Pons (tissue), 1 donor: ENCODE results near the gene GDE1.

Source experiments
- DNase-seq: peaks from one replicate; pipeline ENCODE4 v3.0.0-alpha.2; 2016; ENCODE audit warnings: low spot score

The GDE1 gene

DNA sequence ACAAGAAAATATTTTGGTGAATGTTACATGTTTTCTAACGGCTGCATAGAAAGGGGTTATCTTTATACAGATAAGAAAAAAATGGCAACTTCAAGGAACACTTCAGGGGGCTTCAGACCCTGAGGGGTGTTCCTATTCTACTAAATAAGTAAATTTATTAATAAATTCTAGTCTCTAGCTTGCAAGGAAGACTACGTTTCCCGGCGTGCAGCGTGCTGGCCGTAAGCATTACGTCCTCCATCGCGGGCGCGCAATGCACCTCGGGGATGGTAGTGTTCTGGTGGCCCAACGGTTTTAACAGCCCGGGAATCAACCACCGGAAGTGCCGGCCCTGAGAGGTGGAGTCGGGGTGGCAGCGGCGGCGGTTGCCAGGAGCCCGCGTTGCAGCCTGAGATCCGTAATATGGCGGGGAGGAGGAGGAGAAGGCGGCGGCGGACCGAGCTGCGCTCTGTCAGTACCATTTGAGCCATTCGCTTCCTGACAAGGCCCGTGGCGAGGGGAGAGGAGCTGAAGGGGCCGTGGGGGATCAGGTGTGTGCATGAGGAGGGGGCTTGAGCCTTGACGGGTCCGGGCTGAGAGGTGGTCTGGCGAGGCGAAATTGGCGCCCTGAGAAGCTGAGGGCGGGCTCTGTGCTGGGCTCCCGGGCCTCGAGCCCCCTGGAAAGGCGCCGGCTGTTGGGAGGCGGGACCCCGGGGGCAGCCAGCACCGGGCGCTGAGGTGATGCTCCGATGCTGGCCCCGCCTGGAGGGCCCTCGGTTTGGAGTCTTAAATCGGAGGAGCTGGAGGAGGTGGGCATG is 1.9 kb upstream of the GDE1 start, which contains the start of gene CCP110:
CCP110 (plus strand) TSS at position 384 of the 797 bp plus-strand sequence. CDS start 3,940 bp downstream, outside the sequence.
- peak; percentile 98 for DNase-seq

DNA sequence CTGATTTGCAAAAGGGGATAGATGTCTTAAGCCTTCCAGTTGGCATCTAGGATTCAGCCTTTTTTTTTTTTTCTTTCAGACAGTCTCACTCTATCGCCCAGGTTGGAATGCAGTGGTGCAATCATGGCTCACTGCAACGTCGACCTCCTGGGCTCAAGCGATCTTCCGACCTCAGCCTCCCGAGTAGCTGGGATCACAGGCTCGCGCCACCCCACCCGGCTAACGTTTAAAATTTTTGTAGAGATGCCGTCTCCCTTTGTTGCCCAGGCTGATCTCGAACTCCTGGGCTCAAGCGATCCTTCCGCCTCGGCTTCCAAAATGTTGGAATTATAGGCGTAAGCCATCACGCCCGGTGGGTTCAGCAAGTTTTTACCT is 1.3 kb upstream of the GDE1 start:
- DNase-seq: no peak

DNA sequence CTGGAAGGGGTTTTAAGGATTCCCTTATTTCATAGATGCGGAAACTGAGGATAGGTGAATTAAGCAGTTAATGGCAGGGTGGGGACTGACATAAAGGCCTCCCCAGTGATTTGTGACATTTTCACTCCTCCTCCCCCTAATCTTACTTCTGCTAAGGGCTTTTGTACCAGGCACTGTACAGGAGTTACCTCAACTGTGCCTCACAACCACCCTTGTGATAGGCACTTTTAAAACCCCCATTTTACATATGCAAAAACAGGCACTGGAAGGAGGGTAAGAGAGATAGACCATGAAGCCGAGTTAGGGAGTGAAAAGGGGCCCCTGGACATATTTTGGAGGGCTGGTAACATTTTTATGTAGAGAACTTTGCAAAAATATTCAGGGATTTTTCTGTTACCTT is 862 bp upstream of the GDE1 start:
- no peak for DNase-seq

GRCh38 chr16:19522397-19522732 is 467 bp upstream of the GDE1 start:
- DNase-seq: no peak

DNA sequence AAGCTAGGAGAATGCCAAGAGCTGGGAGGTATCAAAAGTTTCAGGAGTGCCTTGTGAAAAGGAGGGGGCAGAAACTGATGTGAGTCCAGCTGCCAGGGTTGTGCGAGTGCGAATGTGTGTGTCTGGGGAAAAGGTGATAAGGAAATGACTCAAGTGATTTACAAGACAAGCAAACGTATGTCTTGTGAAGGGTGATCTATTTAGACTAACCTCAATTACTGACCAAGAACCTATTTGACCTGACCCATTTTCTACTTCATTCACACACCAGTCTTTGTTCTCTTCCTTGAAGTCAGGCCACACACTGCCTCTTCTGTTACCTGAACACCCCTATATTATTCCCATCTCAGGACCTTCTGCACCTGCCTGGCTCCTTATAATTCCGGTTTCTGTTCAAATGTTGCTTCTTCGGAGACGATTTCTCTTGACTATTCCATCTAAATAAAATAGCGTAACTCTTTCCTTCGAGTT is 1.0 kb downstream of the GDE1 start:
- no peak for DNase-seq

DNA sequence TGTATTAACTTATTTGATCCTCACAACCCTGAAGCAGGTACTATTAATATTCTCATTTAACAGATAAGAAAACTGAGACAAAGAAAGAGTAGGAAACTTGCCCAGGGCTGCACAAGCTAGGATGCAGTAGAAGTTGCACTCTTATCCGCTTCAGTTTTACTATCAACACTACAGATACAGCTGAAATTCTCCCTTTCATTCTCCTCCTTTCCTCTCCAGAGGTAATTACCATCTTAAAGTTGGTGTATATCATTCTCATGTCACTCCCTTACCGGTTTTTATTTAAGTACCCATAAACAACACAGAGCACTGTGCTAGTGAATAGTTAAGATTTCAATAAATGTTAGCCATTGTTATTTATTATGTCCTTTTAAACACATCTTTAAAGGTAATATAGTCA is 3.5 kb downstream of the GDE1 start:
- no peak for DNase-seq

DNA sequence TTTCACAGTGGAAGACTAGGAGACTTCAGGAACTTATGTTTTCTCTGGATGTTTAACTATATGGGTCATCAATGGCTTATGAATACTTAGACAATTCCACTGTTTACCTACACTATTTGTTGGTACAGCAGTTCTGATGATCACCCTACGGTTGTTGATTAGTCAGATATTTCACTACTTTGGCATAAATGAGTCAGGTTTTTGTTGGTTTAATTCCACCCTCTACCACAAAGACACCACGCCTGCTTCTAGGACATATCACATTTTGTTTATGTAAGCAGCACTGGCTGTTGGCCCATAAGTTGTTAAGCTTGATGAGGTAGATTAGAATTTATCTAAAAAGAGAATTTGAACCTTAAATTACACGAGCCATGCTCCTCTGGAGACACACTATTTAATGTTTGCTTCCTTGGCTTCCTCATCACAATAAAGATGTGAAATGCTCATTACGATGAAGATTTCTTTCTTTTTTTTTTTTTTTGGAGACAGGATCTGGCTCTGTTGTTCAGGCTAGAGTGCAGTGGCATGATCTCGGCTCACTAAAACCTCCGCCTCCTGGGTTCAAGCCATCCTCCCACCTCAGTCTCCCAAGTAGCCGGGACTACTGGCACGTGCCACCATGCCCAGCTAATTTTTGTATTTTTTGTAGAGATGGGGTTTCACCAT is 4.3 kb downstream of the GDE1 start:
- DNase-seq: no peak

GRCh38 chr16:19515757-19516156 is 6.1 kb downstream of the GDE1 start:
- DNase-seq: no peak

DNA sequence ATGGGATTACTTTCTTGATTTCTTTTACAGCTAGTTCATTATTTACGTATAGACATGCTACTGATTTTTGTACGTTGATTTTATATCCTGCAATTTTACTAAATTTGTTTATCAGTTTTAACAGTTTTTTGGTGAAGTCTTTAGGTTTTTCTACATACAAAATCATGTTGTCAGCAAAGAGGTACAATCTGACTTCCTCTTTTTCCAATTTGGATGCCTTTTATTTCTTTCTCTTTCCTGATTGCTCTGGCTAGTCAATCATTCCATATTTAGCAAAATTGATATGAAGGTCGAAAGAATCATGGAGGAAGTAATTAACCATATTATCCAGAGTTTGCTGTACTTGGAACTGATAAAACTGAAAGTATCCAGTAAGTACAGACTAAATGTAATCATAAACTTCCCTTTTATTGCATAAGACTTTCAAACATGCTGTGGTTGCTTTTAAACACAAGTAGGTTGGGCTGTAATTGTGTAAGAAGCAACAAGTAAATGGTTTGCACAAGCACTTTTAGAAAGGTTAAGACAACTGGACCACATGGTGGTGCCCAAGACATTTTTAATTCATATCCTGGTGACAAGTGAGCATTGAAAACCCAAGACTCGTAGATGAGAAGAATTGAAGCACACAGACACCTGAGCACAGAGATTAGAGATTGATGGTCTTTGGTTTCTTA is 8.4 kb downstream of the GDE1 start:
- DNase-seq: peak; percentile 58

DNA sequence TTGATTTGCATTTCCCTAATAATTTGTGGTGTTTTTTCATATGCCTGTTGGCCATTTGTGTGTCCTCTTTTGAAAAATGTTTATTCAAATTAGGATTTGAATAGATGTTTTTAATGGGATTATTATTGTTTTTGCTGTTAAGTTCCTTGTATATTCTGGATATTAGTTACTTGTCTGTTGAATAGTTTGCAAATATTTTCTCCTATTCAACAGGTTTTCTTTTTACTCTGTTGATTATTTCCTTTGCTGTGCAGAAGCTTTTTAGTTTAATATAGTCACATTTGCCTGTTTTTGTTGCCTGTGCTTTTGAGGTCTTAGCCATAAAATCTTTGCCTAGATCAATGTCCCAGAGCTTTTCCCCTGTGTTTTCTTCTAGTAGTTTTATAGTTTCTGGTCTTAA is 9.6 kb downstream of the GDE1 start:
- no peak for DNase-seq

DNA sequence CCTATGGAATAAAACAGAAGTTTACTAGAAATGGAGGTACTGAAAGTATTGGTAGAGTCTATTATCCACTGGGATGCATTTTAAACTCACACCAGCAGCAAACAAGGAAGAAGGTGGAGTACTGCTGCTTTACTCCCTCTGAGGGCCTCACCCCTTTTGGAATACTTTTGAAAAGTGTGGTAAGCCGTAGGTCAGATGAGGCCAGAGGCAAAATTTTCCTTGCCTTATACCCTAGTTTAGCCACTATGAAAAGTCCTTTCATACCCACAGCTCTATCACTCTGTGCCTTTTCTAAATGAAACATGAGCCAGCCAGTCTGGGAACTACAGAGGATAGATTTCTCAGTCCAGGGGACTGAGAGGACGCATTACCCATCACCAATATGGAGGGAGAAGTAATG is 14.0 kb downstream of the GDE1 start:
- no peak for DNase-seq

GRCh38 chr16:19506965-19507364 is 14.9 kb downstream of the GDE1 start:
- DNase-seq: no peak

GRCh38 chr16:19505600-19506303 is 16.1 kb downstream of the GDE1 start:
- DNase-seq: no peak

- no peak for DNase-seq
These were observed 18.3 kb downstream of the GDE1 start for GRCh38 chr16:19503461-19504075.

GRCh38 chr16:19502395-19503131 is 19.3 kb downstream of the GDE1 start:
- peak; percentile 85 for DNase-seq

DNA sequence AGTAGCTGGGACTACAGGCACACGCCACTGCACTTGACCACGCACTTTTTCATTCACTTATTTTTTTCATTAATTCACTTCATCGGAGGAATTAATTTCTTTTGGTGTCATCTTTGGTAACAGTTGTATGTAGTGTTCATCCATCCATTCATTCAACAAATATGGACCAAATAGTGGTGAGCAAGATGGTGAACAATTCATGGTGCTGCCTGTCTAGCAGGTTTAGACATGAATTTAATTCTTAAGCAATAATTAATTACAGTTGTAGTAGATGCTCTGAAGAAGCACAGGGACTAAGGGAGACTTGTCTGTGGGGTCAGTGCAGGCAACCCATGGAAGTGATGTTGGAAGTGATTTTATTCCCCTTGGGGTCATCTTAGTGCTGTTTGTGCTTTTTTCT is 22.4 kb downstream of the GDE1 start:
- no peak for DNase-seq

DNA sequence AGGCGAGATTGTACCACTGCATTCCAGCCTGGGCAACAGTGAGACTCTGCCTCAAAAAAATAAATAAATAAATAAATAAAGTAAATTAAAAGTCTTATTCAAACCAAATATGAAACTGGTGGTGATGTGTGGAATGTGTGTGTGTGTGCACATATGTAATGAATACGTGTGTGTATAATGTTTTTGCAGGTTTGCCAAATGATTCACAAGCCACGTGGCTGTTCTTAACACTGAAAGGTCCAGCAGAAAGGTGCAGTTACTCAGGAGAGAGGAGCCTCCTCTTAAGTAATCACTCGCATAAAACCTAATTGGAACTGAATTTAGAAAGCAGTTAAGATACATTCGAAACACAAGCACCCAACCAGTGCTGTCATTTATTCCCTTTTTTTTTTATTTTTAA is 22.9 kb downstream of the GDE1 start:
- no peak for DNase-seq

- DNase-seq: peak; percentile 57
These were observed 24.7 kb downstream of the GDE1 start for GRCh38 chr16:19497176-19497575.

DNA sequence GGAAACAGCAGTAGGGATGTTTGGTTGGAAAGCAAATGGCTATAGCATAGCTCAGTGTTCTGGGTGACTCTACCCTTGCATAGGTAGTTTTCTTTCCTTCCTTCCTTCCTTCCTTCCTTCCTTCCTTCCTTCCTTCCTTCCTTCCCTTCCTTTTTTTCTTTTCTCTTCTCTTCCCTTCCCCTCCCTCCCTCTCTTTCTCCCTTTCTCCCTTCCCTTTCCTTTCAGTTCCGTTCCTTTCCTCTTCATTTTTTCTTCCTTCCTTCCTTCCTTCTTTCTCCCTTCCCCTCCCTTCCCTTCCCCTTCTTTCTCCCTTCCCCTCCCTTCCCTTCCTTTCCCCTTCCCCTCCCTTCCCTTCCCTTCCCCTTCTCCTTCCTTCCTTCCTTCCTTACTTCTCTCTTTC is 31.3 kb downstream of the GDE1 start:
- DNase-seq: no peak

- no peak for DNase-seq
These were observed 33.7 kb downstream of the GDE1 start for GRCh38 chr16:19488213-19488640.

- DNase-seq: no peak
These were observed 35.1 kb downstream of the GDE1 start for GRCh38 chr16:19486750-19487325.
